BJ (cell line): Measurements from ENCODE around the gene OR5H2. TPM values are rescaled to one million over a fixed set of nuclear protein-coding genes. Genes with fewer than 3 reads are reported as not detected.

Experiments used
- CTCF ChIA-PET: fragments of 350-600 bp; formaldehyde crosslinking; extraction: SDS; loops from one replicate; lab custom pipeline; 2021; ENCODE audit warnings: antibody characterized with exemption, inconsistent platforms; lab: Yijun Ruan, JAX
- POLR2A ChIA-PET: fragments of 300-600 bp; sonication (Branson Sonifier 250); formaldehyde crosslinking; extraction: SDS; loops from one replicate; lab custom pipeline; 2021; ENCODE audit warnings: antibody characterized with exemption; lab: Charles Lee
- DNase-seq: peaks from one replicate; pipeline ENCODE4 v3.0.0-alpha.2; 2011; ENCODE audit warnings: low read depth
- H3K27me3 ChIP-seq: 2 replicates; pipeline ENCODE4 v1.6.0; 2011; ENCODE audit warnings: low read length; ENCODE audit not compliant: control insufficient read depth, insufficient read depth
- H3K36me3 ChIP-seq: 2 replicates; pipeline ENCODE4 v1.5.1; 2011; ENCODE audit warnings: low read length; ENCODE audit not compliant: control insufficient read depth, insufficient read depth
- H3K4me3 ChIP-seq: 2 replicates; pipeline ENCODE4 v1.5.1; 2011; ENCODE audit warnings: low read depth, mild to moderate bottlenecking, control low read depth, low read length
- polyA plus RNA-seq: library from polyadenylated mRNA; depleted of rRNA; stranded (reverse); fragments of >200 nt; gene quantifications from 2 replicates; pipeline ENCODE4 v1.2.3, GENCODE V29; 2011
- TF ChIP-seq, protein P1 (sequence below): IDR thresholded peaks from 2 replicates; pipeline ENCODE4 v1.5.1; 2011; ENCODE audit warnings: low read depth, mild to moderate bottlenecking, control low read depth, inconsistent platforms, low read length, moderate library complexity; ENCODE audit not compliant: insufficient read depth

Gene OR5H2
- polyA plus RNA-seq, 1 experiment: not detected

DNA sequence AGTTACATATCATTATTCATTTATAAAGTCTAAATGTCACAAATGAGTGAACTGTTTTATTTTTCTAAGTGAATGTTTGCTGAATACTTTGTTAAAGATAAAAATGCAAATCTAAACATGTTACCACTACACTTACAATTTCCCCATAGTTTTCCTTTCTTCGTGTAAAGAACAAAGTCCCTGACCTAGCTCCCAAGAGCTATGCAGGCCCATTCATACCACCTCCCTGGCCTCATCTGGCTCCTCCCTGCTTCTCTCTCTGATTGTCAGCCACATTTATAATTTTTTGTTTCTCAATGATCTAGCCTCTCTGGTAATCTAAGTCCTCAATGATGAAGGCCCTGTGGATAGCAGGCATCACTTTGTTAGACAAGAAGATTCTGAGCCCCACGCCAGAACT is 40.4 kb downstream of the OR5H2 start:
- no peak for DNase-seq

DNA sequence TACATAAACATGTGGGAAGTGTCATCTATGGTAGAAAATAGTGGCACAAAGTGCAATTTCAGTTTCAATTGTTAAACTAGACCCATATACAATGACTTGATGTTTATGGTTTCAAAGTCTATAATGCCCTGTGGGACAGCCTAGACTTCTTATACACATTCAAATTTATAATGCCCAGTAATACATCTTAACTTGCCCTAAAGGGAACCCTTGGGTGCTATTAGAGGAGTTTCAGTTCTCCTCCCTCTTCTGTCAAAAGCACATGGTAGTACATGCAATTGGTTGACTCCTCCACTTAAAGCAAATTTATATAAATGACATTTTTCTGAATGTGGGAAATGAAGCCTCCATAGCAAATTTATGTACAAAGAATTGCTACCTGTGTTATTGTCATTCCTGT is 41.1 kb downstream of the OR5H2 start:
- Histone ChIP-seq H3K27me3 (no peaks in the 10 kb centered on the region), H3K36me3 (no peaks in the 10 kb centered on the region), H3K4me3 (no peak overlapping the region)
- no peak for DNase-seq
- ChIA-PET POLR2A (no interaction called here), CTCF (no interaction called here)
- TF ChIP-seq, protein P1, sequence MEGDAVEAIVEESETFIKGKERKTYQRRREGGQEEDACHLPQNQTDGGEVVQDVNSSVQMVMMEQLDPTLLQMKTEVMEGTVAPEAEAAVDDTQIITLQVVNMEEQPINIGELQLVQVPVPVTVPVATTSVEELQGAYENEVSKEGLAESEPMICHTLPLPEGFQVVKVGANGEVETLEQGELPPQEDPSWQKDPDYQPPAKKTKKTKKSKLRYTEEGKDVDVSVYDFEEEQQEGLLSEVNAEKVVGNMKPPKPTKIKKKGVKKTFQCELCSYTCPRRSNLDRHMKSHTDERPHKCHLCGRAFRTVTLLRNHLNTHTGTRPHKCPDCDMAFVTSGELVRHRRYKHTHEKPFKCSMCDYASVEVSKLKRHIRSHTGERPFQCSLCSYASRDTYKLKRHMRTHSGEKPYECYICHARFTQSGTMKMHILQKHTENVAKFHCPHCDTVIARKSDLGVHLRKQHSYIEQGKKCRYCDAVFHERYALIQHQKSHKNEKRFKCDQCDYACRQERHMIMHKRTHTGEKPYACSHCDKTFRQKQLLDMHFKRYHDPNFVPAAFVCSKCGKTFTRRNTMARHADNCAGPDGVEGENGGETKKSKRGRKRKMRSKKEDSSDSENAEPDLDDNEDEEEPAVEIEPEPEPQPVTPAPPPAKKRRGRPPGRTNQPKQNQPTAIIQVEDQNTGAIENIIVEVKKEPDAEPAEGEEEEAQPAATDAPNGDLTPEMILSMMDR: no peak

More for the DNA sequence above, 40.4 kb downstream of the OR5H2 start:
- ChIA-PET POLR2A (no interaction called here), CTCF (interaction anchor here (1.5 kb wide), 1 partner anchor 284 kb away, joined by 3 read pairs; no protein-coding TSS in a partner anchor)
- TF ChIP-seq, protein P1: no peak
- H3K27me3 ChIP-seq: no peaks in the 10 kb centered on the region
- no peak overlapping the region for H3K4me3 ChIP-seq
- no peaks in the 10 kb centered on the region for H3K36me3 ChIP-seq

DNA sequence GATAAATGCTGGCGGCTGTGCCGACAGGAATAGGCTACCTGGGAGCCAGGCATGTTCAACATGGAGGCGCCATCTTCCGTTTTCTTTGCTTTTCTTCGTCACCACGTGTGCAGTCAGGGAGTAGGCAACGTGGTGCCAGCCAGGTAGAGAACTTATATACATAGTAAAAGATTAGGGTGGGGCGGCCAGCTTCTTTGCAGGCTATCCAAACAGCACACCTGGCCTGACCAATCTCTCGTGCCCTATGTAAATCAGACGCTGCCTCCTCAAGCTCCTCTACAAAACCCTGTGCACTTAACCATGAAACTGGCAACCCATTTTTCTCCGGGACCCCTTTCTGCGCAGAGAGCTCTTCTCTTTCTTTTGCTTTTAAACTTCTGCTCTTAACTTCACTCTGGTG is 42.8 kb downstream of the OR5H2 start:
- H3K4me3 ChIP-seq: no peak overlapping the region
- TF ChIP-seq, protein P1: no peak
- ChIA-PET POLR2A (no interaction called here), CTCF (interaction anchor here (0.6 to 2.3 kb wide), 2 partner anchors 212 to 286 kb away, joined by 3 to 12 read pairs; no protein-coding TSS in a partner anchor)
- no peaks in the 10 kb centered on the region for H3K27me3 ChIP-seq
- no peak for DNase-seq
- no peaks in the 10 kb centered on the region for H3K36me3 ChIP-seq

DNA sequence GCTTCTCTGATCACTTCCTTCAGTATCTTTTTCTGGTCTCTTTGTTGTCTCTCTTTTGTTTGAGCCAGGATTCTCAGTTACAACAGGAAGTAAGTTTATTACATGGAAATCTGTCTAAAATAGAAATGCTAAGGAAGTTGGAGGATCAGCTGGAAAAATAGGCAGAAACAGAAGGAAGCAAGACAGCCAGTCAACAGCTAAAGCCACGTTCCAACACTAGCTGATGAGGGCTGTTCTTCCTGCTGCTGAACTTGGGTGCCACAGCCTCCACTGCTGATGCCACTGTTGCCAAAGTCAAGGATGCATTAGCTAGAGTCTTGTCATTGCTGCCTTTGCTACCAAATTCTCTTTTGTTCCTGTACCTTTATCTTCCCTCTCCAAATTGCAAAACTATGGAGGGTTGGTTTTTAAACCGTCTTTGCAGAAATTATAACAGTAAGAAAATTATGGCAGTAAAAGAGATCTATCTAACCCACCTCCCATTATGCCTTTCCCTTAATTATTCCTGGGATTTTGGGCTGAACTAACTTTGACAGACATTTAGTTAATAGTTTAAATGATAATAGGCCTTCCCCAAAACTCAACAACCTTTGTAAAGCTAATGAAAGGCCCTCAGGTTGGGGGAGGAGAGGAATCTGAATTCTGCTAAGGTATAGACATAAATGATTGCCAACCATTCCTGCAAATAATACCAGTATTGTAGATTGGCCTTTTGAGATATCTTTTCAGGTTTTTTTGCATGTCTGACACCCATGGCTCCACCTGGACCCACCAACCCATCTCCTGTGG is 44.0 kb downstream of the OR5H2 start:
- CTCF ChIA-PET: interaction anchor here (2.3 kb wide), 1 partner anchor 287 kb away, joined by 12 read pairs; no protein-coding TSS in a partner anchor
- TF ChIP-seq, protein P1: no peak
- DNase-seq: no peak
- Histone ChIP-seq H3K36me3 (no peaks in the 10 kb centered on the region), H3K27me3 (no peaks in the 10 kb centered on the region), H3K4me3 (no peak overlapping the region)
- POLR2A ChIA-PET: no interaction called here

DNA sequence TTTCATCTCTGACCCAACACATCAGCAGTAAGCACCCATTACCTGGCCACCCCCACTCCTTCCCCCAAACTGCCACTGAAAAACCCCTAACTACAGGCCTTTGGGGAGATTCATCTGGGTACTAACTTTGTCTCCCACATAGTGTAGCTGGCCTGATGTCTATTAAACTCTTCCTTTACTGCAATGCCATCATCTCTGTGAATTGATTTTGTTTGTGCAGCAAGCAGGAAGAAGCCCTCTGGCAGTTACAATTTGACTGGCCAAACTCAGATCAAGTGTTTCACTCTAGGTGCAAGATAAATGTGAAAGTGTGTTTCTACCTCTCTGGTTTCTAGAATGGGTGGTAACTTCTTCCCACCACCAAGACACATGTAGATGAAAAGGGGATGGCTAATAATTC is 44.6 kb downstream of the OR5H2 start:
- ChIA-PET CTCF (no interaction called here), POLR2A (no interaction called here)
- TF ChIP-seq, protein P1: no peak

More for the DNA sequence above, 44.6 kb downstream of the OR5H2 start:
- H3K36me3 ChIP-seq: no peaks in the 10 kb centered on the region
- no peaks in the 10 kb centered on the region for H3K27me3 ChIP-seq
- no peak overlapping the region for H3K4me3 ChIP-seq
- no peak for DNase-seq
